Vagina (tissue), 2 donors: ENCODE results near the gene BRPF3. TPM values are rescaled to one million over a fixed set of nuclear protein-coding genes. Genes with fewer than 3 reads are reported as not detected.

Source experiments
- DNase-seq, 2 donors: peaks; one replicate each; pipeline ENCODE4 v3.0.0-alpha.2; 2017; ENCODE audit errors: extremely low spot score in 2 of 2
- H3K27ac ChIP-seq: fragments of 200-600 bp; sonication (generic); one replicate; pipeline ENCODE4 v1.5.1; 2019
- H3K27me3 ChIP-seq: fragments of 200-600 bp; sonication (generic); one replicate; pipeline ENCODE4 v1.5.1; 2019
- H3K36me3 ChIP-seq, 2 donors: fragments of 200-600 bp; sonication (generic); one replicate each; pipeline ENCODE4 v1.5.1; 2017 to 2019
- H3K4me1 ChIP-seq: fragments of 200-600 bp; sonication (generic); one replicate; pipeline ENCODE4 v1.5.1; 2019
- H3K4me3 ChIP-seq, 2 donors: fragments of 200-600 bp; sonication (generic); 1 replicate in 1 of 2; 2 replicates in 1 of 2; pipeline ENCODE4 v1.5.1; 2016 to 2019
- H3K9me3 ChIP-seq: fragments of 200-600 bp; sonication (generic); one replicate; pipeline ENCODE4 v1.5.1; 2019
- POLR2A ChIP-seq, 2 donors: fragments of 450-650 bp; IDR thresholded peaks; one replicate each; pipeline ENCODE4 v1.6.1; 2017; ENCODE audit warnings: antibody characterized with exemption in 2 of 2, mild to moderate bottlenecking in 2 of 2, moderate library complexity in 2 of 2
- POLR2AphosphoS5 ChIP-seq, 2 donors: sonication (generic); formaldehyde crosslinking; IDR thresholded peaks; one replicate each; pipeline ENCODE4 v1.9.0; 2017; ENCODE audit warnings: antibody characterized with exemption in 2 of 2, mild to moderate bottlenecking in 2 of 2, low read depth in 1 of 2; ENCODE audit not compliant: insufficient read depth in 1 of 2
- intact Hi-C: fragments of 100-400 bp; cut with DNase I; formaldehyde crosslinking; loops from one replicate; pipeline ENCODE4 v1.15.1; 2023
- total RNA-seq: library from RNA; depleted of rRNA; stranded (reverse); fragments of >200 nt; gene quantifications from one replicate; pipeline ENCODE4 v1.2.3, GENCODE V29; 2016
- TF ChIP-seq, protein P1 (sequence below), 3 experiments: fragments of 450-650 bp in 2 of 3; fragments of 200-600 bp in 1 of 3; sonication (generic) in 1 of 3; IDR thresholded peaks; one replicate each; pipeline ENCODE4 v1.5.1; 2017 to 2019; ENCODE audit warnings: antibody characterized with exemption in 3 of 3, mild to moderate bottlenecking in 2 of 3, moderate library complexity in 2 of 3

The BRPF3 gene
- total RNA-seq, 1 donor from 2014 or later = 18.7 TPM

DNA sequence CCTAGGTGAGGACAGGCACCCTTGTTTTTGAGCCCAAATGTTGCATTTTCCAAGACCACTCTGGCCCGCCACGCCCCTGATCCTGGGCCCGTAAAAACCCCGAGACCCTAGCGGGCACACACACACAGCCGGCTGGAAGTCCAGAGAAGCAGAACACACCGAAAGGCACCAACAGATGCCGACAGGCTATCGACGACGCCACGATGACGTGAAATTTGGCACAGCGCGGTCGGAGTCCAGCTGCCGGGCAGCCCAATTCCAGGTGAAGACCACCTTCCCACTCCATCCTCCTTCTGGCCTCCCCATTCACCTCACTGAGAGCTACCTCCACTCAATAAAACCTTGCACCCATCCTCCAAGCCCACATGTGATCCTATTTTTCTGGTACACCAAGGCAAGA, 39.3 kb downstream of the BRPF3 start:
- intact Hi-C loops = no loop called here
- DNase-seq = no peak
- Histone ChIP-seq H3K27ac (no peak overlapping the region), H3K27me3 (no peaks in the 10 kb centered on the region), H3K4me1 (no peaks in the 10 kb centered on the region), H3K4me3 (no peak overlapping the region), H3K9me3 (no peaks in the 10 kb centered on the region), H3K36me3 (peaks cover 0 to 22% of the 10 kb centered on the region in 2 donors)
- TF ChIP-seq POLR2AphosphoS5 (IDR thresholded peaks at IDR 0.05; ENCODE audit: insufficient read depth in 1 of 2, low read depth in 1 of 2) (no peak), POLR2A (IDR thresholded peaks at IDR 0.05) (no peak)
- TF ChIP-seq, protein P1, sequence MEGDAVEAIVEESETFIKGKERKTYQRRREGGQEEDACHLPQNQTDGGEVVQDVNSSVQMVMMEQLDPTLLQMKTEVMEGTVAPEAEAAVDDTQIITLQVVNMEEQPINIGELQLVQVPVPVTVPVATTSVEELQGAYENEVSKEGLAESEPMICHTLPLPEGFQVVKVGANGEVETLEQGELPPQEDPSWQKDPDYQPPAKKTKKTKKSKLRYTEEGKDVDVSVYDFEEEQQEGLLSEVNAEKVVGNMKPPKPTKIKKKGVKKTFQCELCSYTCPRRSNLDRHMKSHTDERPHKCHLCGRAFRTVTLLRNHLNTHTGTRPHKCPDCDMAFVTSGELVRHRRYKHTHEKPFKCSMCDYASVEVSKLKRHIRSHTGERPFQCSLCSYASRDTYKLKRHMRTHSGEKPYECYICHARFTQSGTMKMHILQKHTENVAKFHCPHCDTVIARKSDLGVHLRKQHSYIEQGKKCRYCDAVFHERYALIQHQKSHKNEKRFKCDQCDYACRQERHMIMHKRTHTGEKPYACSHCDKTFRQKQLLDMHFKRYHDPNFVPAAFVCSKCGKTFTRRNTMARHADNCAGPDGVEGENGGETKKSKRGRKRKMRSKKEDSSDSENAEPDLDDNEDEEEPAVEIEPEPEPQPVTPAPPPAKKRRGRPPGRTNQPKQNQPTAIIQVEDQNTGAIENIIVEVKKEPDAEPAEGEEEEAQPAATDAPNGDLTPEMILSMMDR (IDR thresholded peaks at IDR 0.05) = no peak

- H3K9me3 ChIP-seq = no peaks in the 10 kb centered on the region
- intact Hi-C loops = no loop called here
- no peak overlapping the region for H3K27ac ChIP-seq
- no peak for DNase-seq
- TF ChIP-seq, protein P1 (IDR thresholded peaks at IDR 0.05) = no peak
- TF ChIP-seq POLR2AphosphoS5 (IDR thresholded peaks at IDR 0.05; ENCODE audit: insufficient read depth in 1 of 2, low read depth in 1 of 2) (no peak), POLR2A (IDR thresholded peaks at IDR 0.05) (no peak)
- H3K36me3 ChIP-seq = no peaks in the 10 kb centered on the region
- no peak overlapping the region for H3K4me3 ChIP-seq
- H3K4me1 ChIP-seq = no peaks in the 10 kb centered on the region
- H3K27me3 ChIP-seq = no peaks in the 10 kb centered on the region
These were observed 43.2 kb downstream of the BRPF3 start for GRCh38 chr6:36239774-36240173.

DNA sequence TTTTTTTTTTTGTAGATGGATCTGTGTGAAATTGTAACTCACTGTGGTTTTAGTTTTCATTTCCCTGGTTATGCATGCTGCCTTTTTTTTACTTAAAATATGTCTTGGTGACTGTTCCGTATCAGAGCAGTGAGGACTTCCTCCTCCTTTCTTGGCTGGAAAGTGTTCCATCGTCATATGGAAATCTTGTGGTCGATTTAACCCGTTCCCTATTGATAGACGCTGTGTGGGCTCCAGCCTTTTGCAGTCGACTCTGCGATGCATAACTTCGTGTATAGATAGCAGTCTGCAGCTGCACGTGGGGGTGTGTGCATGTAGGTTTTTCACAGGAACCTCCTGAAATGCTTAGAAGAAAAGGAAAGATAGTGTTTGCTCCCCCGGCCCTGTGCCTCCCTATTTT, 45.2 kb downstream of the BRPF3 start:
- DNase-seq = no peak
- TF ChIP-seq, protein P1 (IDR thresholded peaks at IDR 0.05) = no peak
- no peak for TF ChIP-seq POLR2AphosphoS5 (IDR thresholded peaks at IDR 0.05; ENCODE audit: insufficient read depth in 1 of 2, low read depth in 1 of 2)
- no peak for TF ChIP-seq POLR2A (IDR thresholded peaks at IDR 0.05)
- Histone ChIP-seq H3K4me3 (no peak overlapping the region), H3K4me1 (peaks cover 2% of the 10 kb centered on the region), H3K27me3 (no peaks in the 10 kb centered on the region), H3K27ac (no peak overlapping the region), H3K9me3 (no peaks in the 10 kb centered on the region), H3K36me3 (no peaks in the 10 kb centered on the region)
- intact Hi-C loops = no loop called here

DNA sequence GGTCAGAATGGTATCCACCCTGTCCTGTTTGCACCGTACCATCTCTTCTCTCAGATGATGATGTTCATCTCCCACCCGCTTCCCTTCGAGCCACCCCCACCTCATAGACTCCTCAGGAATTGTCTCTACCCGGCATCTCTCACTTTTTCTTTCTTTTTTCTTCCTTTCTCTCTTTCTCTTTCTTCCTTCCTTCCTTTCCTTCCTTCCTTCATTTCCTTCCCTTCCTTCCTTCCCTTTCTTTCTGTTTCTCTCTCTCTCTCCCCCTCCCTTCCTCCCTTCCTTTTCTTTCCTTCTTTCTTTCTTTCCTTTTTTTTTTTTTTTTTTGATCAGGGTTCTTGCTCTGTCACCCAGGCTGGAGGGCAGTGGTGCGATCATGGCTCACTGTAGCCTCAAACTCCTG, 45.6 kb downstream of the BRPF3 start:
- TF ChIP-seq, protein P1 (IDR thresholded peaks at IDR 0.05) = no peak
- TF ChIP-seq POLR2A (IDR thresholded peaks at IDR 0.05) (no peak), POLR2AphosphoS5 (IDR thresholded peaks at IDR 0.05; ENCODE audit: insufficient read depth in 1 of 2, low read depth in 1 of 2) (no peak)
- no peaks in the 10 kb centered on the region for H3K27me3 ChIP-seq
- no peaks in the 10 kb centered on the region for H3K9me3 ChIP-seq
- DNase-seq = no peak
- H3K4me1 ChIP-seq = peaks cover 6% of the 10 kb centered on the region
- intact Hi-C loops = no loop called here
- H3K27ac ChIP-seq = no peak overlapping the region
- no peak overlapping the region for H3K4me3 ChIP-seq
- H3K36me3 ChIP-seq = no peaks in the 10 kb centered on the region

GRCh38 chr6:36242626-36243025, 46.1 kb downstream of the BRPF3 start:
- no peaks in the 10 kb centered on the region for H3K27me3 ChIP-seq
- H3K27ac ChIP-seq = no peak overlapping the region
- H3K4me3 ChIP-seq = no peak overlapping the region
- intact Hi-C loops = no loop called here
- peaks cover 11% of the 10 kb centered on the region for H3K4me1 ChIP-seq
- no peak for TF ChIP-seq POLR2A (IDR thresholded peaks at IDR 0.05)
- TF ChIP-seq, protein P1 (IDR thresholded peaks at IDR 0.05) = no peak
- H3K36me3 ChIP-seq = no peaks in the 10 kb centered on the region
- H3K9me3 ChIP-seq = no peaks in the 10 kb centered on the region
- DNase-seq = no peak
